CD4-positive, alpha-beta T cell treated with Interleukin-2 at 100 ng/mL for 4 hours (primary cell): ENCODE results near the gene DNAH1.
A peak's percentile ranks its signal among the peaks of the same experiment; 100 is the strongest.
"Not testable (repeated sequence)": the region's sequence is repeated elsewhere in the genome, so short reads cannot be mapped to it uniquely, and the experiment has no call there.

ENCODE experiments used
- DNase-seq: peaks from one replicate; pipeline ENCODE4 v3.0.0-alpha.2; 2020; ENCODE audit warnings: low spot score

The DNAH1 gene

DNA sequence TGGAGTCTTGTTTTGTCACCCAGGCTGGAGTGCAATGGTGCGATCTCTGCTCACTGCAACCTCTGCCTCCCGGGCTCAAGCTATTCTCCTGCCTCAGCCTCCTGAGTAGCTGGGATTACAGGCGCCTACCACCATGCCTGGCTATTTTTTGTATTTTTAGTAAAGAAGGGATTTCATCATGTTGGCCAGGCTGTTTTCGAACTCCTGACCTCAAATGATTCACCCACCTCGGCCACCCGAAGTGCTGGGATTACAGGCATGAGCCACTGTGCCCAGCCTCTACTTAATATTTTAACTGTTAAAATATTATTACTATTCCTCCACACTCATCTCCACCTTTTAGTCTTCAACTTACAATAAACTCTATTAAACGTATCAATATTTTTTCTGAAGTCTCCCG, 22.0 kb downstream of the DNAH1 start:
- DNase-seq: not testable (repeated sequence)

DNA sequence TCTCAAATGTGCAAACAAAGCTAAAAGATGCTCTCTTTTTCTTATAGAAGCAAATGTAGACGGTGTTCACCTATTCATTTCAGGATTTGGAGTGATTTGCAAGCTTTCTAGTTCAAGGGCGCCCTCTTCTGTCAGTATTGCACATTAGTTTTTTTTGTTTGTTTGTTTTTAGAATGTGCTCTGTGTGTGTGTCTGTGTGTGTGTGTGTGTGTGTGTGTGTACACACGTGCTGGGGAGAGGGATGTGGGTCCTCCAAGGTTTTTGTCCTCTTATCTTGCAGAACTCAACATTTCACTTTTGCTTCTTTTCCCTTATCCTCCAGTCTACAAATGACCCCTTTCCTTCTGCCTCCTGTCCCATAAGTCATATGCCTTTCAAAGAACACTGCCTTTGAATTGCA, 23.5 kb downstream of the DNAH1 start:
- peak; percentile 83 for DNase-seq

DNA sequence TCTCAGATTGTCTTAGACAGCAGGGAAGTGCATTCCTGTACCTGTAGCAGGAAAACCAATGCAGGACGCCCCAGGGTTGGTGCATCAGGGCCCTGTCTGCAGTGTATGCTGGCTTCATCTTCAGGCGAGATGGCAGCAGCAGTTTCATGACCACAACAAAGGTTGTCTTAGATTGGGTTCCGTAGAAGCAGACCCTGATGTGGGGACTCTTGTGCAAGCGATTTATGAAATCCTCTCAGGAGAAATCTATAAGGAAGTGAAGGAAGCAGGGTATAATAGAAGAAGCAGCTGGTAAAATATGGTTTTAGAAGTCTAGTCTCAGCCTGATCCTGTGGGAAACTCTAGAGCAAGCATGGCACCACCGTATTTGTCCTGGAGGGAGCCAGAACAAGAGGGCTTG, 25.0 kb downstream of the DNAH1 start:
- no peak for DNase-seq

DNA sequence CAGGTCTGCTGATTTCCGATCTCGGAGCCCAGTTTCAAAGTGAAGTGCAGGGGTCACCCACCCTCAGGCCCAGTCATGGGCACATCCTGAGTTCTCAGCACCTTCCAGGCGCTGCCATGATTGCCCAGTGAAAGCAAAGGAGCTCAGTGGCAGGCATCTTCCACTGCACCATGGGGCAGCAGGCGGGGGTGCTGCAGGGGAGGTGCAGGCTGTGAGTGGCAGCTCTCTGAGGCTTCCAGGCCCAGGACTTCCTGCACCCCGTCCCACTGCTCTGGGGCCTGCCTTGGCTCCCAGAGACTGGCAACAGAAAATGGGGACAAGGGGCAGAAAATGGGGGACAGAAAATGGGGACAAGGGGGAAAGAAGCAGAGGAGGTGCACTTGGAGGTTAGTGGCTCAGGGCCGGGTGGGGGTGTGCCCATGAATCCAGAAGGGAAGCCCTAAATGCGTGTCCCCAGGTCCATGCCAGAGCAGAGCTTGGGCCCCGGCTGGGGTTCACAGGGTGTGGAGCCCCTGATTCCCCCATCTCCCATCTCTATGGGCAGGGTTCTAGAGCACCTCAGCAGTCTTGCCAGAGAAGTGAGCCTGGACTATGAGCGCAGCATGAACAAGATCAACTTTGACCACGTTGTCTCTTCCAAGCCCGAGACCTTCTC, 28.0 kb downstream of the DNAH1 start:
- DNase-seq: no peak

DNA sequence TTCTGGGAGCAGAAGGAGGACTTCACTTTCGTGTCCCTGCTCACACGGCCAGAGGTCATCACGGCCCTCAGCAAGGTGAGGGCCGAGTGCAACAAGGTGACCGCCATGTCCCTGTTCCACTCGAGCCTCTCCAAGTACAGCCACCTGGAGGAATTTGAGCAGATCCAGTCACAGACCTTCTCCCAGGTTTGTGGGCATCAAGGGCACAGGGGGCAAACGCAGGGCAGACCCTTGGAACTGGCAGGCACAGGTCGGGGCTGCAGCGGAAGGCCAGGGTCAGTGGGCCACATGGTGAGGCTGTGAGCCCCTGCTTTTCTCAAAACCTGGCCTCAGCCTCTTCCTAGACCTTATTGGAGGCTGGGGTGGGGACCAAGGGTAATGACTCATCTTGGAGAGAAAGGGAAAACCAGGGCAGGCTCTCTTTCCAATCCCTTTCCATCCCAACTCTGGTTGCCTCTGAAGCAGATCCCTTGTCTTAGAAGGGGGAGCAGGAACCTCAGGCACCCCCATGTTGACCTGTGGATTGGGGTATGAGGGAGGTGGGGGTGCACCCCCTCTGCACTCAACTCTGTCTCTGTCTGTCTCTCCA, 29.5 kb downstream of the DNAH1 start:
- DNase-seq: no peak

DNA sequence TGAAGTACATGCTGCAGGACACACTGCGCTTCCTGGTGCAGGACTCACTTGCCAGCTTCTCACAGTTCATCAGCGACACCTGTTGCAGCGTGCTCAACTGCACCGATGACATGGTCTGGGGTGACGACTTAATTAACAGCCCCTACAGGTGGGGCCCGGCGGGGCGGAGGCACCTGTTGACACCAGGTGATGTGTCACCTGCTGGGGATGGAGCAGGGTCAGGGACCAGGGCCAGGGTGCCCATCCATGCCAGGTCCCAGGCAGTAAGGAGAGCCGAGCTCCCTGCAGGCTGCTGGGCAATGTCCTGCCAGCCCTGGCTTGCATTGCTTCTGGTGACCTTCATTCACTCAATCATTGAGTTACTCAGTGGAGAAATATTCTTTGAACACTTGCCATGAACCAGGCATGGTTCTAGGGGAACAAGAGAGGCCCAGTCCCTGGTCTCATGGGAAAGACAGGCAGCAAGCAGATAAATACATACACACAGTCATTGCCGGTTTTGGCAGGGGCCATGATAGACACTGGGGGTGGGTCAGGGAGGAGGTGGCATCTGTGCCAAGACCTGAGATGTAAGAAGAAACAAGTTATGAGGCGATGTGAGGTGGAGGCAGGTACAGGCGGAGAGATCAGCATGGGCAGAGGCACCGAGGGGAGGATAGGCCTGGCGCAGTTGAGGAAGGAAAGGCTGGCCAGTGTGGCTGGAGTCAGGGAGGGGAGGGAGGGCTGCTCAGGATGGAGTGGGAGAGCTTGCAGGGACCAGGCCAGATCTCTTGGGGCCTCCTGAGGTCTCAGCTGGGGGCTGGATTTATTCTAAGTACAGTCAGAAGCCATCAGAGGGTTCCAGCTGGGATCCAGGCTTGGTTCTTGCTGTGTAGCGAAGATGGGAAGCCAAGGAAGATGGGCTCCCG, 30.8 kb downstream of the DNAH1 start:
- no peak for DNase-seq

GRCh38 chr3:52347716-52348635, 31.9 kb downstream of the DNAH1 start:
- no peak for DNase-seq

DNA sequence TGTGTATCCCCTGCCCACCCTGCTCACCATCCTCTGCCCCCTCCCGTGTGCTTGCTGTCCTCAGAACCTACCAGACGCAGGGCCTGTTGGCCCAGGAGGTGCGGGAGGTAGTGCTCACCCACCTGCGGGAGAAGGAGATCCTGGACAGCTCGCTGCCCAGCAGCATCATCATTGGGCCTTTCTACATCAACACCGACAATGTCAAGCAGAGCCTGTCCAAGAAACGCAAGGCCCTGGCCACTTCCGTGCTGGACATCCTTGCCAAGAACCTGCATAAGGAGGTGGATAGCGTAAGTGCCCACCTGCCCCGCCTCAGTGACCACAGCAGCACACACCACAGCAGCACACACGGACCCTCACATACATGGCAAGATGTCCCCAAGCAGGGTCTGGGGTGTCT, 33.0 kb downstream of the DNAH1 start:
- no peak for DNase-seq

- no peak for DNase-seq
Measured at GRCh38 chr3:52349611-52350395, 33.7 kb downstream of the DNAH1 start.

DNA sequence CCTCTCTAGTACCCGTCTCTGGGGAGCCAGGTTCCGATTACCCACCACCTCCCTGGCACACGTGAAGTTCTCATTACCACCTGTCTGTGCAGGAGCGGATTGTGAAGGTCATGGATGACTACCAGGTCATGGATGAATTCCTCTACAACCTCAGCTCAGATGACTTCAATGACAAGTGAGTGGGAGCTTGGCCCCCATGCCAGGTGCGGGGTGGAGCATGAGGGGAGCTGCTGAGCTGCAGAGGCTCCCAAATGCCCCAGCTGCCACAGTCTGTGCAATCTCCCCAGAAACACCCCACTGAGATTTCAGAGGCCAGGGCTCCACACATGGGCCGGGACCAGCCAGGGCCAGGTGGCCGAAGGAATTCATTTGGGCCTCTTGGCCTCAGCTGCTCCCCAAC, 34.3 kb downstream of the DNAH1 start:
- DNase-seq: no peak

- DNase-seq: no peak
Measured at GRCh38 chr3:52350981-52351761, 35.1 kb downstream of the DNAH1 start.

DNA sequence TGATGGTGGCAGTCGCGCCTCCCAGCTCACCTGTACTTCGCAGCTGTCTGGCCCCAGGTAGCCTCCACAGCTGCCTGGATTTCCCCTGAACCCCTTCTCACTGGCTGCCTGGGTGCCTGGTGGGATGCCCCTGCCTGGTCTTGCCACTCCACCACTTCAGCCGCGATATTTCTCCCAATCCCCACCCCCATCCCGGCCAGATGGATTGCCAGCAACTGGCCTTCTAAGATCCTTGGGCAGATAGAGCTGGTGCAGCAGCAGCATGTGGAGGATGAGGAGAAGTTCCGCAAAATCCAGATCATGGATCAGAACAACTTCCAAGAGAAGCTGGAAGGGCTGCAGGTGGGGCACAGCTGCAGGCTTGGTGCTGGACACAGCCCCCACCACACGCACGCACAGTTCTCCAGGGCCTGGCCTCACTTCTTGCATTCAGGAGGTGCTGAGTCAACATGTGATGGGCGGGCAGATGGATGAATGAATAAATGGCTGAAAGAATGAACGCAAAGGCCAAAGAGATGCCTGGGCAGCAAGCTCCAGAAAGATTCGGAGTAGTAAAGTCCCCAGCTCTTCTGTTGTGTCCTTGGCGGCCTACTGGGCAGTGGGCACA, 35.7 kb downstream of the DNAH1 start:
- no peak for DNase-seq

DNA sequence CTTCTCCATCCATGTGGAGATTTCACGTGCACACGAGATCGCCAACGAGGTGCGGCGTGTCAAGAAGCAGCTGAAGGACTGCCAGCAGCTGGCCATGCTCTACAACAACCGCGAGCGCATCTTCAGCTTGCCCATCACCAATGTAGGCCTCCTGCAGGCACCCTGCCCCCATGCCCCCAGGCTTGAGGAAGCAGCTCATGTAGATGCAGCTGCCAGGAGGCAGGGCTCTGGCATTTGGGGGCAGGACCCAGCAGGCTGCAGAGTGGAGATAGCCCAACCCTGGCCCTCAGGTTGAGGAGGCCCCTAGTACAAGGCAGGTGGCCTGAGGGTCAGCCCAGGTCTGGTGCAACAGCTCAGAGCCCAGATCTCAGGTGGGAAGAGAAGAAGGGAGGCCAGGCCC, 36.4 kb downstream of the DNAH1 start:
- no peak for DNase-seq

GRCh38 chr3:52353291-52353855, 37.3 kb downstream of the DNAH1 start:
- DNase-seq: no peak

- no peak for DNase-seq
Measured at GRCh38 chr3:52354676-52355075, 38.6 kb downstream of the DNAH1 start.

DNA sequence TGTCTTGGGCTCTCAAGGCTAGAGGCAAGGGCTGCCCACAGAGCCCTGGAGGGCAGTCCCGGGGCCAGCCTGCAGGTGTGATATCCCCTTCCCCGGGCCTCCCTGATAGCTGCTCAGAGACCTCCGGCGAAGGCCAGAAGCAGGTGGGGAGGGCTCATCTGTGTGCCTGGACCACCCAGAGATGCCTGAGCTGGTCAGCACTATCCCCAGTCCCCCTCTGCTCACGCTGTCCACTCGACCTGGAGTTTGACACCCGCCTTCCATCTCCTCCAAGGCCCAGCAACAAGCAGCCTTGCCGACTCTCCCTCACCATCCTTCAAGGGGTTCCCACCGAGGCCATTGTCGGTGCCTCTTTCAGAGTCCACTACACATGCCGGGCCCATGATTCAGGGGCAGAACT, 39.4 kb downstream of the DNAH1 start:
- DNase-seq: no peak

- no peak for DNase-seq
Measured at GRCh38 chr3:52356126-52356525, 40.0 kb downstream of the DNAH1 start.

DNA sequence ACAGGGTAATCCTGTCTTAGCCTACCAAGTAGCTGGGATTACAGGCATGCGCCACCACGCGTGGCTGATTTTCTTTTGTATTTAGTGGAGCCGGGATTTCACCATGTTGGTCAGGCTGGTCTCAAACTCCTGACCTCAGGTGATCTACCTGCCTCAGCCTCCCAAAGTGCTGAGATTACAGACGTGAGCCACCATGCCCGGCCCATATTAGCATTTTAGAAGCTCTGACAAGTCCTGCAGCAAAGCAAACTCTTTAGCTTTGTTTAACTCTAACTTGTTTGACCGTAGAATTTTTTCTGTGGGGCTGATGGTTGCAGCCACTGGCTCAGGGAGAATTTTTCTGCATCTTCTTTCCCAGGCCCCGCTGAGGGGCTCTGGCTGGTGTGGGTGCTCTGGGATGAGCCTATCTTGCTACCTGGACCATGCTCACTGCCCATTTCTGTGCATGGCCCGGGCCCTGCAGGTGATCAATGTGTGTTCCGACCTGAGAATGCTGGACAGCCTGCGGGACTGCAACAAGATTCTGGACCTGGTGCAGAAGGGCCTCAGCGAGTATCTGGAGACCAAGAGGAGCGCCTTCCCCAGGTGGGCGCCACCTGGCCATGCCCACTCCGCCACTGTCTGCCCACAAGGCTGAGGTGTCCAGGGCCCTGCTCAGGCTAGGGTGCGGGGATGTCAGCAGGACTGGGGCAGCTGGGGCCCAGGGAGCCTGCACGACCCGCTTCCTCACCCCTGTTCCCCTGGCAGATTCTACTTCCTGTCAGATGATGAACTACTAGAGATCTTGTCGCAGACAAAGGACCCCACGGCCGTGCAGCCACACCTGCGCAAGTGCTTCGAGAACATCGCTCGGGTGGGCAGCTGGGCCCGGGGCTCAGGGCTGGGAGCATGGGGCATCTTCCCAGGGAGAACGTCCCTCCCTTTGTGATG, 41.3 kb downstream of the DNAH1 start:
- no peak for DNase-seq
